Peyer's patch (tissue), 4 donors: ENCODE data around the gene TAF3. TPM values are rescaled to one million over a fixed set of nuclear protein-coding genes. Genes with fewer than 3 reads are reported as not detected.

ENCODE experiments used
- DNase-seq, 3 donors: peaks; one replicate each; pipeline ENCODE4 v3.0.0-alpha.2; 2017 to 2019
- H3K27ac ChIP-seq, 4 donors: fragments of 200-600 bp; sonication (generic); one replicate each; pipeline ENCODE4 v1.5.1; 2016 to 2019
- H3K27me3 ChIP-seq, 2 donors: fragments of 200-600 bp; sonication (generic); one replicate each; pipeline ENCODE4 v1.5.1; 2019
- H3K36me3 ChIP-seq, 3 donors: fragments of 200-600 bp; sonication (generic); one replicate each; pipeline ENCODE4 v1.5.1; 2016 to 2019
- H3K4me1 ChIP-seq, 4 donors: fragments of 200-600 bp; sonication (generic); one replicate each; pipeline ENCODE4 v1.5.1; 2016 to 2019
- H3K4me3 ChIP-seq, 4 donors: fragments of 200-600 bp; sonication (generic); 1 replicate in 3 of 4; 2 replicates in 1 of 4; pipeline ENCODE4 v1.5.1; 2016 to 2019; ENCODE audit warnings: mild to moderate bottlenecking in 1 of 4
- H3K9me3 ChIP-seq, 4 donors: fragments of 200-600 bp; sonication (generic); one replicate each; pipeline ENCODE4 v1.5.1; 2016 to 2019; ENCODE audit warnings: mild to moderate bottlenecking in 1 of 4
- CTCF ChIP-seq, 6 experiments: fragments of 450-650 bp in 4 of 6; fragments of 200-600 bp in 2 of 6; sonication (generic) in 1 of 6; IDR thresholded peaks; one replicate each; pipeline ENCODE4 v1.5.1; 2017 to 2019; ENCODE audit warnings: antibody characterized with exemption in 6 of 6, mild to moderate bottlenecking in 3 of 6, moderate library complexity in 1 of 6
- POLR2A ChIP-seq, 2 donors: fragments of 450-650 bp; IDR thresholded peaks; one replicate each; pipeline ENCODE4 v1.5.1; 2017; ENCODE audit warnings: antibody characterized with exemption in 2 of 2, mild to moderate bottlenecking in 2 of 2, moderate library complexity in 2 of 2
- total RNA-seq, 4 donors: library from RNA; depleted of rRNA; stranded (reverse); fragments of >200 nt; gene quantifications; one replicate each; pipeline ENCODE4 v1.1.0, GENCODE V29; 2016

Gene TAF3
- total RNA-seq, 4 donors from 2014 or later, result 5.1 to 22.3 (median 7.1) TPM

GRCh38 chr10:8055420-8056349, 237.4 kb downstream of the TAF3 start:
- no peak for TF ChIP-seq CTCF (IDR thresholded peaks at IDR 0.05)
- TF ChIP-seq POLR2A (IDR thresholded peaks at IDR 0.05), result no peak
- peaks cover 0 to 51% (median 20%) of the 10 kb centered on the region in 4 donors for H3K4me1 ChIP-seq
- peaks cover 0 to 53% of the 10 kb centered on the region in 2 donors for H3K27me3 ChIP-seq
- peak overlapping the region; percentile 36 to 65 (median 48) for H3K4me3 ChIP-seq
- no peak for DNase-seq
- H3K9me3 ChIP-seq, result peaks cover 0 to 4% (median 0%) of the 10 kb centered on the region in 4 donors
- H3K27ac ChIP-seq, result peak overlapping the region; percentile 61 to 78 (median 70)
- no peaks in the 10 kb centered on the region for H3K36me3 ChIP-seq

- no peak for TF ChIP-seq CTCF (IDR thresholded peaks at IDR 0.05)
- TF ChIP-seq POLR2A (IDR thresholded peaks at IDR 0.05), result no peak
- peaks cover 0 to 44% (median 13%) of the 10 kb centered on the region in 4 donors for H3K4me1 ChIP-seq
- H3K4me3 ChIP-seq, result peak overlapping the region; percentile 36 to 65 (median 48)
- H3K27ac ChIP-seq, result peak overlapping the region; percentile 61 to 78 (median 70)
- H3K36me3 ChIP-seq, result no peaks in the 10 kb centered on the region
- H3K27me3 ChIP-seq, result peaks cover 0 to 46% of the 10 kb centered on the region in 2 donors
- DNase-seq, result no peak
- peaks cover 0 to 4% (median 0%) of the 10 kb centered on the region in 4 donors for H3K9me3 ChIP-seq
These were observed 238.1 kb downstream of the TAF3 start for GRCh38 chr10:8056378-8056777.

GRCh38 chr10:8056871-8057331, 238.6 kb downstream of the TAF3 start:
- peaks cover 0 to 41% of the 10 kb centered on the region in 2 donors for H3K27me3 ChIP-seq
- H3K36me3 ChIP-seq, result no peaks in the 10 kb centered on the region
- peaks cover 0 to 4% (median 0%) of the 10 kb centered on the region in 4 donors for H3K9me3 ChIP-seq
- peak overlapping the region; percentile 61 to 78 (median 70) for H3K27ac ChIP-seq
- peak in 2 of 3 donors; percentile 35 to 64 for DNase-seq
- peak overlapping the region; percentile 36 to 65 (median 48) for H3K4me3 ChIP-seq
- TF ChIP-seq POLR2A (IDR thresholded peaks at IDR 0.05) (no peak), CTCF (IDR thresholded peaks at IDR 0.05) (no peak)
- H3K4me1 ChIP-seq, result peaks cover 0 to 39% (median 10%) of the 10 kb centered on the region in 4 donors

GRCh38 chr10:8057636-8058273, 239.4 kb downstream of the TAF3 start:
- DNase-seq, result no peak
- Histone ChIP-seq H3K9me3 (peaks cover 0 to 4% (median 0%) of the 10 kb centered on the region in 4 donors), H3K36me3 (no peaks in the 10 kb centered on the region), H3K27me3 (peaks cover 0 to 33% of the 10 kb centered on the region in 2 donors), H3K4me1 (peaks cover 0 to 33% (median 8%) of the 10 kb centered on the region in 4 donors), H3K4me3 (peak overlapping the region in 3 of 4 donors; percentile 36 to 52 (median 44)), H3K27ac (peak overlapping the region; percentile 49 to 78 (median 64))
- no peak for TF ChIP-seq POLR2A (IDR thresholded peaks at IDR 0.05)
- TF ChIP-seq CTCF (IDR thresholded peaks at IDR 0.05), result no peak

GRCh38 chr10:8058274-8059111, 240.2 kb downstream of the TAF3 start:
- Histone ChIP-seq H3K9me3 (peaks cover 0 to 2% (median 0%) of the 10 kb centered on the region in 4 donors), H3K27ac (peak overlapping the region in 2 of 4 donors; percentile 46 to 54), H3K36me3 (no peaks in the 10 kb centered on the region), H3K4me3 (no peak overlapping the region), H3K4me1 (peaks cover 0 to 27% (median 3%) of the 10 kb centered on the region in 4 donors), H3K27me3 (peaks cover 0 to 25% of the 10 kb centered on the region in 2 donors)
- DNase-seq, result peak in 1 of 3 donors; percentile 25
- TF ChIP-seq CTCF (IDR thresholded peaks at IDR 0.05) (no peak), POLR2A (IDR thresholded peaks at IDR 0.05) (no peak)
